CD4-positive, alpha-beta T cell treated with Interleukin-17A for 1 hour (primary cell): Measurements from ENCODE around the gene C2orf92.
"Not testable (repeated sequence)": the region's sequence is repeated elsewhere in the genome, so short reads cannot be mapped to it uniquely, and the experiment has no call there.

Source experiments
- DNase-seq: peaks from one replicate; pipeline ENCODE4 v3.0.0-alpha.2; 2020

Gene C2orf92

DNA sequence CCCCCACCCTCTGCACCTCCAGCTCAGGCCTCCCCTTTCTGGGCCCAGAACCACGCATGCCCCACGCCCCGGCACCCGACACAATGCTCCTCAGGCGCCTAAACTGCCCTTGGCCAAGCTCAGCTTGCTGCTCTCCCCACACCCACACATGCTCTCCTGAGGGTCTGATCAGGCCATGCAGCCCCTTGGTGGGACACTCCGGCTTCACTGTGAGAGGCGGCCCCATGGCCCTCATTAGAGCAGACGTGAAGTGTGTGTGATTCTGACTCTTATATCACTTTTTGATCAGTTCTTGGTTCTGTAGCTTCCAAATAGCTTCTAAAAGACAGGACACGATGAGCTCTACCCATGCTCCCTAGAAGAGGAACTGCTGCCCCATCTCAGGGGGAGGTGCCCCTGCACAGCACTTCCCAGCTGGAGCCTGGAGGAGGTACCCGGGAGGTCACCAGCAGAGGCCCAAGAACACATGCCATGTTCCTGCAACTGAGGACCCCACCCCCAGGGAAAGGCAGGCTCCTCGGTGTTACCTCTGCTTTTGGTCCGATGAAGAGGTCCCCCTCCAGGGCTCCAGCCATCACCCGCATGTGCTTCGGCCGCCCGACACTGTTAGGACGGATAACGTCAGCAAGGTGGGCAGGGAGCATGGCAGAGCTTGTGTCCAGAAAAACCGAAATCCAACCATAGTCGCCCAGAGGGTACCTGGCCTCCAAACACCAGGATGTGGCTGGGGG is 9.3 kb upstream of the C2orf92 start:
- no peak for DNase-seq

DNA sequence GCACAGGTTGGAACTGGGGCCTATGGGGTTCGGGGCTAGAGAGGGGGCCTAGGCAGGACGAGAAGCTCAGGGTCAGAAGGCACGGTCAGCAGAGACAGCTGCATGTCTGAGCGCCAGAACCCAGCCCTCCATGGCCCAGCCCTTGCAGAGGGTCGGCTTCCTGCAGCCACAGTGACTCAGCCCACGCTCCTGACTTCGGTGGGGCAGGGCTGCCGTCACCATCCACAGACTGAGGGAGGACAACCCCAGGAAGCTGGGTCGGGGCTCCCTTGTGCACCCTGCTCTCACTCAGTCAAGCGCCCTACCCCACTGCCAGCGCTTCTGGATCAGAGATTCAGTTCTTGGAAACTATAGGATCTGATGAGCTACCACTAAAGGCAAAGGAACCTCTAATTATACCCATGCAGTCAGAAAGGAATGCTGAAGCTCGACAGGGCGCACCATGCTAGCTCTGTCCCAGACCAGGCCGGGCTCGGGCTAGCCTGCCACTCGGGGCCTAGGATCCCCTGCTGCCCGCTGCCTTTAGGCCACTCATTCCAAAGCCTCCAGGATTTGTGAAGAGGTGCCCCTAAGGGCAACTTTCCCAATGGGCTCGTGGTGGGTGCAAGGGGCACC is 8.6 kb upstream of the C2orf92 start:
- DNase-seq, result no peak

DNA sequence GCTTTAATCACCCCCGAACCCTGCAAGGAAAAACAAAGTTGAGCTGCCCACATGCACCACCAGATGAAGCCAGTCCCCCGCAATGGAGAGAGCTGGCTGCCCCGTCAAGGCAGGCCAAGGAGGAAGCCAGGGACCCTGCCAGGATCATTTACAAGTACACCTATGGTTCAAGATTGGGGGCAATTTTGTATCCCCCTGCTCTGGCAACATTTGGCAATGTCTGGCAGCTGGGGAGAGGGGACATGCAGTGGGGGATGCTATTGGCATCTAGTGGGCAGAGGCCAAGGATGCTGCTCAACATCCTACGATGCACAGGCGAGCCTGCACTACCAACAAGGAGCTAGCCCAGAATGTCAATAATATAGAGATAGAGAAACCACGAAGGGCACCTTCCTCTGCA is 7.6 kb upstream of the C2orf92 start:
- no peak for DNase-seq

DNA sequence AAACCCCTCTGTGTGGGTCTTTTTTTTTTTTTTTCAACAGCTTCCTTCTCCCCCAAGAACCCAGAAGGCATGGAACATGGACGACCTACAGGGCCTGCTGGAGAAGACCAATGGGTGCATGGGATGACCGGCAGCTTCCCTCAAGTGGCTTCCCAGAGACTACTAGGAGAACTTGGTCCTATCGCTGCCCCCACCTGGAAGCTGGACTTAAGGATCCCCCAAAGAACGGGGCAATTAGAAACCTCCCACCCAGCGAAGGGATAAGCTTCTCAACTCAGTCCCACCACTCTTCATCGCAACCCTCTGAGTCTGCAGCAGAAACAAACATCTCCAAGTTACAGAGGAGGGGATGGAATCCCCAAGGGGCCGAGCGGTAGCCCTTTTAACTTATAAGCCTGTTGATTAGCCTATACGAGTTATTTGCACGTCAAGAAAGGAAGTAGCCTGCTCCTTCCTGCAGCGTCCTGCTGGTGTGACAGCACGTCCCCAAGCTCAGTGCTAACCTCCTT is 7.1 kb upstream of the C2orf92 start:
- no peak for DNase-seq

DNA sequence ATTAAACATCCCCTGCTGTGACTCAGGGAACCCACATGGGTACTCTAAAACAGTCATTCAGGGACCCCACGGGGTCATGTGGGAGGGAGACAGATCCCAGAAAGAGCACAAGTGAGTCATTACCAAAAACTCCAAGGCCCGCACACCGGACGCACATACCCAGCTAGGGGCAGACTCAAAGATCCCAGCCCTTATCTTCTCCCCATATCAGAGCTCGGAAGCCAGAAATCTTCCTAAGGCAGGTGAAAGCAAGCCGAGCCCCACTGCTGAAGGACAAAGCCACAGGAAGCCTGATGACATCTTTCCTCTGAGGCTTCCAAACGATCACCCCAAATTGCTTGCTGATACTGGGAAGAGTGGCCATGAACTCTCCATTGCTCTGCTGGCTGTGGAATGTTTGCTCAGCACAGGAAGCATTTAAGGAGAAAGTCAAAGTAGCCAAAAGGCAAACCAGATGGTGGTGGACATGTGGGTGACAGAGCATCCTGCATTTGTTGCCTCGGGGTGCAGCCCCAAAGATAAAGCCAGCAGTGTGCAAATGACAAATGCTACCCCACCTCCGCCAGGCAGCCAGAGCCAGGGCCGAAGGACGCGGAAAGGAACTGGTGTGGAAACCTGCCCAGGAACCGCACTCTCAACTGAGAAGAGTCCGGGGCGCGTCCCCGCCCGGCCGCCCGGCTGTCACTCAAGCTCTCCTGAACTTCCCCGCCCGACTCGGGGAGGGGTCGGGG is 6.5 kb upstream of the C2orf92 start:
- peak; percentile 69 for DNase-seq

DNA sequence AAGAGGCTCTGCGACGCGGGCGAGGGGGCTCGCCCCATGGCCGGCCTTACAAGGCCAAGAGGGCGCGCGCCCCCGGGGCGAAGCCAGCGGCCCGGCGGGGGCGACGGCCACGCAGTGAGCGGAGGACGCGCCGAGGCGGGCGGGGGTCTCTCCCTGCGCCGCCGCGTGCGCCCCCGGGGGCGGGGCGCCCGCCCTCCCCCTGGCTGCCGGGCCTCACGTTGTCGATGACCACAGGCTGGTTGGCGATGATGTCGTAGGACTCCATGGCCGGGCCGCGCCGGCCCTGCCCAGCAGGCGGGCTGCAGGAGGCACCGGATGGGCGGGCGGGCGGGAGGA is 5.9 kb upstream of the C2orf92 start:
- no peak for DNase-seq

- peak; percentile 99 for DNase-seq
Observed at GRCh38 chr2:97663962-97664635, 5.4 kb upstream of the C2orf92 start, which contains the start of gene ACTR1B. TSS of gene ACTR1B (minus strand) at chr2:97664044. CDS start at chr2:97663890, 154 bp downstream.

DNA sequence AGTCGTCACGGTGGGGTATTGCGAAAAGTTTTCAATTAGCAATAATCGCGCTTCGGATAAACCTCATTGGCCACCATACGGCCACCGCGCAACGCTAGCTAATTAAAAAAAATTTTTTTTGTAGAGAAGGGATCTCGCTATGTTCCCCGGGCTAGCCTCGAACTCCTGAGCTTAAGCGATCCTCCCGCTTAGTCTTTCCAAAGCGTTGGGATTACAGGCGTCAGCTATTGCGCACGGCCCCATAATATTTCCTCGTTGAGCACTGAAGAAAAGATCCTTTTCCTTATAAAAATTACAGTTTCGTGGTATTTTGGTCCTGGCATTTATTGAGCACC is 4.9 kb upstream of the C2orf92 start:
- DNase-seq, result no peak

DNA sequence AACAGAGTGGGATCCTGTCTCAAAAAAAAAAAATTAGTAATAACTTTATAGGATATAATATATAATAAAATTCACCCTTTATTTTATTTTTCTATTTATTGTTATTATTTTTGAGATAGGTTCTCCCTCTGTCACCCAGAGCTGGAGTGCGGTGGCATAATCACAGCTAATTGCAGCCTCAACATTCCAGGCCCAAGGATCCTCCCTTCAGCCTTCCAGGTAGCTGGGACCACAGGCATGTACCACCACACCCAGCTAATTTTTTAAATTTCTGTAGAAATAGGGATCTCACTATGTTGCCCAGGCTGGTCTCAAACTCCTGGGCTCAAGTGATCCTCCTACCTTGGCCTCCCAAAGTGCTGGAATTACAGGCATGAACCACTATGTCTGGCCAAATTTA is 958 bp downstream of the C2orf92 start:
- no peak for DNase-seq

DNA sequence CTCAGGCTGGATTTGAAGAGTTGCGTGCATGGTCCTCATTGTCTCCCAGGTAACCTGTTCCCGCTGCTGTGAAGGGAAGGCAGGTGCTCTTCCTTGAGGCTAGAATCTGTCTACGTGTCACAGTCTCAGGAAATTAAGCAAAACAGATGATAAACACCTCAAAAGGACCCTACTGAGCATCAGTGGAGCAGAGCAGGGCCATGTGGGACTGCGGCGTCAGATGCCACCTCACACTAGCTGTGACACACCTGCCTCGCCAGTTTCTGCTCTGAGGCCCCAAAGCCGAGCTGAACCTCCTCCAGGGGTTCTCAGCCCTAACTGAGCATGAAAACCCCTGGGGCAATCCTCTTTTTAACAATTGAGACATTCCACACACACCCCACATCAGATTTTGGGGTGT is 2.0 kb downstream of the C2orf92 start:
- DNase-seq, result no peak

DNA sequence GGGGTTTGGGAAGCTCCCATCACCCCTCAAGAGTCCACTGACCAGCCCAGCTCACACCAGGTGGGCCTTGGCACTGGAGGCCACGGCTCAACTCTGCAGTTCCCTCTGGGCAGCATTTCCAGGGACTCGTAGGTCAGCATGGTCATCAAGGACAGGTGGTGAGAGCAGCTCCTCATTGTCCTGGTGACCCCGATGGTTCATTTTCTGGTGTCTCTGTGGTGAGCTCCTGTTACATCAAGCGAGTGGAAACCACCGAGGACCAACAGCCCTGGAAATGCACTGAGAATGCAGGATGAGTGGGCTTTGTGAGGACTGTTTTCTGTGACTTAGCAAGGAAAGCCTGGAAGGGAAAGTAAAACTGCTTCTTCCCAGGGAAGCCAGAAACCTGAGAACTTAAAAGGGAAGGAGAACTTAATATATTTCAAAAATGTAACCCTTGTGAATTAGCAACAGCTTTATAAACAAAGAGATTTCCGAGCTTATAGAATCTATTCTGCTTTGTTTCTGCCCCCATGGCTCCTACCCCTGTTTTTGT is 3.2 kb downstream of the C2orf92 start:
- DNase-seq, result not testable (repeated sequence)

- DNase-seq, result no peak
Observed at GRCh38 chr2:97673182-97673914, 3.8 kb downstream of the C2orf92 start.

GRCh38 chr2:97673915-97674283 is 4.4 kb downstream of the C2orf92 start:
- no peak for DNase-seq

- DNase-seq, result no peak
Observed at GRCh38 chr2:97675430-97676113, 6.1 kb downstream of the C2orf92 start.

GRCh38 chr2:97676620-97677019 is 7.1 kb downstream of the C2orf92 start:
- no peak for DNase-seq

DNA sequence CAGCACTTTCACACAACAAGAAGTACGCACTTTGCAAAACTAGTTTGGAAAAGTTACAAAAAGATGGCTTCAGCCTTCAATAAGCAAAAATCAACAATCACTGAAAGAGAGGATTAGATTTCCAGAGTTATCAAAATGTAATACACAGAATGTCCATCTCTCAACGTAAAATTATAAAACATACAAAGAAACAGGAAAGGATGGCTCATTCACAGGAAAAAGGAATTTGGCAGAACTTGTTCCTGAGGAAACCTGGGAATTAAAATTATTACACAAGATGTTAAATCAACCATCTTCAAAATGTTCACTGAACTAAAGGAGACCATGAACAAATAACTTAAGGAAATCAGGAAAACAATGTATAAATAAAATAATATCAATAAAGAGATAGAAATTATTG is 8.0 kb downstream of the C2orf92 start:
- DNase-seq, result no peak

DNA sequence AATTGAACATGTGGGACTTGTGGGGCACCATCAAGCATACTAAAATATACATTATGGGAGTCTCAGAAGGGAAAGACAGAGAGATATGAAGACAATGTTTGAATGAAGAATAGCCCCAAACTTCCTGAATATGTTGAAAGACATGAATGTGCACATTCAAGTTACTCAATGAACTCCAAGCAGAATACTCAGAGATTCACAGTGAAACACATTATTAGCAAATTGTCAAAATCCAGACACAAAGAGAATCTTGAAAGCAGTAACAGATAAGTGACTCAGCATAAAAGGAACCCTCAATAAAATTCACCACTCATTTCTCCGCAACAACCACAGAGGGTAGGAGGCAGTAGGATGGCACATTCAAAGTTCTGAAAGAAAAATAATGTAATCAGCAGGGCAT is 8.8 kb downstream of the C2orf92 start:
- DNase-seq, result no peak

DNA sequence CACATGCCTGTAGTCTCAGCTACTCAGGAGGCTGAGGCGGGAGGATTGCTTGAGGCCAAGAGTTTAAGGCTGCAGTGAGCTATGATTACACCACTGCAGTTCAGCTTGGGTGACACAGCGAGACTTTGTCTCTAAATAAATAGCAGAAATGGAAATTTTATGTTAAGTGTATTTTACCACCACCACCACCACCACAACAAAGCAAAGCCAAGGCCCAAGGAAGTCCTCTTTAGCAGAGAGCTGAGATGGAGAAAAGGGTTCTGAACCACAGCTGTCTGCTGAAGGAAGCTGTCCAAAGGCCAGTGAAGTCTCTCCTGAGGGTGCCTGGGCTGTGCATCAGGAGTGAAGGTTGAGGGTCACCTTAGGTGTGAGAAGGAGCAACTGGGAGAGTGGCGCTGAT is 17.7 kb downstream of the C2orf92 start:
- DNase-seq, result not testable (repeated sequence)

GRCh38 chr2:97688062-97688827 is 18.7 kb downstream of the C2orf92 start:
- DNase-seq, result no peak

GRCh38 chr2:97691166-97691565 is 21.7 kb downstream of the C2orf92 start:
- no peak for DNase-seq

DNA sequence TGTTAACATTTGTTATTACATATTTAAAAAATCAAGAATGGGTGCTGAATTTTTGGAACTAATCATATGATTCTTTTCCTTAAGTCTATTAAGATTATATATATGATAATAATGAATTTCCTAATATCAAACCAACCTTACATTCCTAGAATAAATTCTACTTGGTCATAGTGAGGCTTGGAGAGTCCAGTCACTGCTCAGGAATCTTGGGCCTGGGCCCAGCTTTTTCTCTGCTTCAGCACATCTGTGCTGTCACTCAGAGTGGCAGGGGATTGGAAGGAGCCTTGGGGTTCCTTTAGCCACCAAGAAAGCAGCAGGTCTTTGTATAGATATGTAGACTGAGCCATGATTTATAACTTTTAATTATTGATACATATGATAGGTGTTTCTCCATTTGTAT is 24.0 kb downstream of the C2orf92 start:
- DNase-seq, result no peak
